Sigmoid colon (tissue), 7 donors: ENCODE results near the gene TRIP10. TPM values are rescaled to one million over a fixed set of nuclear protein-coding genes. Genes with fewer than 3 reads are reported as not detected.

Source experiments
- DNase-seq: peaks from one replicate; pipeline ENCODE4 v3.0.0-alpha.2; 2019
- H3K27ac ChIP-seq, 4 donors: fragments of 200-600 bp; sonication (generic); one replicate each; pipeline ENCODE4 v1.5.1; 2016 to 2019; ENCODE audit warnings: mild to moderate bottlenecking in 1 of 4
- H3K27me3 ChIP-seq, 3 donors: fragments of 200-600 bp; sonication (generic); one replicate each; pipeline ENCODE4 v1.5.1; 2019; ENCODE audit warnings: mild to moderate bottlenecking in 1 of 3
- H3K36me3 ChIP-seq, 4 donors: fragments of 200-600 bp; sonication (generic); one replicate each; pipeline ENCODE4 v1.5.1; 2016 to 2019
- H3K4me1 ChIP-seq, 4 donors: fragments of 200-600 bp; sonication (generic); one replicate each; pipeline ENCODE4 v1.5.1; 2017 to 2019
- H3K4me3 ChIP-seq, 4 donors: fragments of 200-600 bp; sonication (generic); one replicate each; pipeline ENCODE4 v1.5.1; 2017 to 2019; ENCODE audit warnings: mild to moderate bottlenecking in 2 of 4, moderate library complexity in 1 of 4
- H3K9me3 ChIP-seq, 4 donors: fragments of 200-600 bp in 3 of 4; sonication (generic) in 3 of 4; one replicate each; pipeline versions ENCODE4 v1.5.1 to v1.6.1; 2013 to 2019
- EP300 ChIP-seq, 4 donors: sonication (generic); formaldehyde crosslinking; IDR thresholded peaks; one replicate each; pipeline ENCODE4 v1.6.1; 2017; ENCODE audit warnings: antibody characterized with exemption in 4 of 4
- POLR2A ChIP-seq, 2 donors: fragments of 450-650 bp; IDR thresholded peaks; one replicate each; pipeline ENCODE4 v1.6.1; 2016; ENCODE audit warnings: antibody characterized with exemption in 2 of 2, mild to moderate bottlenecking in 2 of 2, moderate library complexity in 2 of 2
- POLR2AphosphoS5 ChIP-seq, 4 donors: sonication (generic); formaldehyde crosslinking; IDR thresholded peaks; one replicate each; pipeline ENCODE4 v1.6.1; 2017; ENCODE audit warnings: antibody characterized with exemption in 4 of 4
- WGBS, 2 donors: extraction: QIAGEN DNeasy Blood & Tissue Kit; methylation state at CpG; one replicate each; pipeline ENCODE4 v1.1.7; 2013; 5-methylcytosine and 5-hydroxymethylcytosine counted together
- intact Hi-C: fragments of 100-400 bp; cut with DNase I; formaldehyde crosslinking; loops from one replicate; pipeline ENCODE4 v1.15.1; 2023
- polyA plus RNA-seq, 3 donors: library from polyadenylated mRNA; stranded (reverse); fragments of 200-250 nt; gene quantifications; one replicate each; pipeline ENCODE4 v1.2.3, GENCODE V29; 2013
- total RNA-seq, 4 donors: library from RNA; depleted of rRNA; stranded (reverse); fragments of >200 nt; gene quantifications; one replicate each; pipeline ENCODE4 v1.1.0, GENCODE V29; 2016
- TF ChIP-seq, protein P1 (sequence below), 4 experiments: fragments of 450-650 bp in 3 of 4; fragments of 200-600 bp in 1 of 4; IDR thresholded peaks; one replicate each; pipeline ENCODE4 v1.5.1; 2016 to 2019; ENCODE audit warnings: antibody characterized with exemption in 4 of 4, mild to moderate bottlenecking in 3 of 4, moderate library complexity in 2 of 4
- donor health status: healthy with polysubstance abuse.
- donor health status: Bipolar disorder and iron deficiency.
- donor health status: healthy.

The TRIP10 gene
- total and polyA plus RNA-seq, 7 donors: 49.5 to 117 (median 76.7) TPM

- H3K36me3 ChIP-seq: peaks cover 0 to 41% (median 30%) of the 10 kb centered on the region in 4 donors
- H3K4me1 ChIP-seq: peaks cover 0 to 27% (median 17%) of the 10 kb centered on the region in 4 donors
- peak; percentile 66 for DNase-seq
- H3K27me3 ChIP-seq: no peaks in the 10 kb centered on the region
- 93 to 95% methylated on average over 21 of the region's 21 CpGs for WGBS, 2 donors
- no peak for TF ChIP-seq POLR2AphosphoS5 (IDR thresholded peaks at IDR 0.05)
- TF ChIP-seq, protein P1, sequence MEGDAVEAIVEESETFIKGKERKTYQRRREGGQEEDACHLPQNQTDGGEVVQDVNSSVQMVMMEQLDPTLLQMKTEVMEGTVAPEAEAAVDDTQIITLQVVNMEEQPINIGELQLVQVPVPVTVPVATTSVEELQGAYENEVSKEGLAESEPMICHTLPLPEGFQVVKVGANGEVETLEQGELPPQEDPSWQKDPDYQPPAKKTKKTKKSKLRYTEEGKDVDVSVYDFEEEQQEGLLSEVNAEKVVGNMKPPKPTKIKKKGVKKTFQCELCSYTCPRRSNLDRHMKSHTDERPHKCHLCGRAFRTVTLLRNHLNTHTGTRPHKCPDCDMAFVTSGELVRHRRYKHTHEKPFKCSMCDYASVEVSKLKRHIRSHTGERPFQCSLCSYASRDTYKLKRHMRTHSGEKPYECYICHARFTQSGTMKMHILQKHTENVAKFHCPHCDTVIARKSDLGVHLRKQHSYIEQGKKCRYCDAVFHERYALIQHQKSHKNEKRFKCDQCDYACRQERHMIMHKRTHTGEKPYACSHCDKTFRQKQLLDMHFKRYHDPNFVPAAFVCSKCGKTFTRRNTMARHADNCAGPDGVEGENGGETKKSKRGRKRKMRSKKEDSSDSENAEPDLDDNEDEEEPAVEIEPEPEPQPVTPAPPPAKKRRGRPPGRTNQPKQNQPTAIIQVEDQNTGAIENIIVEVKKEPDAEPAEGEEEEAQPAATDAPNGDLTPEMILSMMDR (IDR thresholded peaks at IDR 0.05): no peak
- TF ChIP-seq EP300 (IDR thresholded peaks at IDR 0.05): no peak
- no peak for TF ChIP-seq POLR2A (IDR thresholded peaks at IDR 0.05)
- no peak overlapping the region for H3K27ac ChIP-seq
- no peak overlapping the region for H3K4me3 ChIP-seq
- no peaks in the 10 kb centered on the region for H3K9me3 ChIP-seq
- intact Hi-C loops: loop anchor here (10.0 kb wide), 3 partner anchors 332 to 1192 kb away; partner anchors contain the start of genes CTXN1, PNPLA6, SNAPC2 and ZNF557
Measured at GRCh38 chr19:6732803-6733337, 6.6 kb upstream of the TRIP10 start.

DNA sequence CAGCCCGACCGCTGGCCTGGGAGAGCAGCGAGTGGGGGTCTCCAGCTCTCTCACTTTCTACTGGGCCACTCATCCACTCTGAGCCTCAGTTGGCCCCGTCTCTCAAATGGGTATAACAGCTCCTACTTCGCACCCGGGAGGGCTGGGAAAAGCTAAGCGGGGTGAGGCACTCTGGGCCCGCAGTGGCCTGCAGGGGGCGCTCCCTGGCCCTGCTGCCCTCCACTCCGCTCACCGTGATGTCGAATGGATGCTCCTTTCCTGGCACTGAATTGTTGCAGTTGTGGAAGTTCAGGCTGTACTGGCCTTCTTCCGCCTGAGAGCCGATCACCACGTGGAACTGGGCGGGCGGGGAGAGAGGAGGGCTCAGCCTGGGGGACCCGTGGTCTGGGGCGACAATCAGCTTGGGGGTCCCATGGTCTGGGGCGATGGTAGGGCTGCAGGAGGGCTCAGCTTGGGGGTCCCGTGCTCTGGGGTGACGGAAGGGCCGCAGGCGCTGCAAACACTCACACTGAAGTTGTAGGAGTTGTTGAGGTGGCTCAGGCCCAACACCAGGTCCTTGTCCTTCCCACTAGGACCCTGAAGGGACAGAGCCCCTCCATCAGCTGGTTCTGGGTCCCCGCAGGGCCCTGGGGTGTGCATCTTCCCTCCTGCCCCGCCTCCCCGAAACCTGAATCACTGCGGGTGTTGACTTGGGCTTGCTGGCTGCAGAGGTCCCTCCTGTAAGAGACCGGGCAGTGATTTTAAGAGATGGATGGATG lies 6.0 kb upstream of the TRIP10 start:
- peaks cover 0 to 41% (median 30%) of the 10 kb centered on the region in 4 donors for H3K36me3 ChIP-seq
- intact Hi-C loops: loop anchor here (10.0 kb wide), 3 partner anchors 331 to 1191 kb away; partner anchors contain the start of genes CTXN1, PNPLA6, SNAPC2 and ZNF557
- 95% methylated on average over 29 of the region's 29 CpGs for WGBS, 2 donors
- H3K9me3 ChIP-seq: no peaks in the 10 kb centered on the region
- peaks cover 0 to 34% (median 23%) of the 10 kb centered on the region in 4 donors for H3K4me1 ChIP-seq
- H3K27me3 ChIP-seq: no peaks in the 10 kb centered on the region
- no peak overlapping the region for H3K4me3 ChIP-seq
- DNase-seq: peak; percentile 50
- TF ChIP-seq, protein P1 (IDR thresholded peaks at IDR 0.05): peak in 1 of 4 experiments; percentile 33
- TF ChIP-seq POLR2A (IDR thresholded peaks at IDR 0.05): no peak
- no peak overlapping the region for H3K27ac ChIP-seq

GRCh38 chr19:6734096-6734696 lies 5.3 kb upstream of the TRIP10 start:
- WGBS, 2 donors: 78 to 85% methylated on average over 20 of the region's 20 CpGs
- Histone ChIP-seq H3K4me1 (peaks cover 0 to 41% (median 30%) of the 10 kb centered on the region in 4 donors), H3K36me3 (peaks cover 0 to 41% (median 30%) of the 10 kb centered on the region in 4 donors), H3K4me3 (no peak overlapping the region), H3K27ac (no peak overlapping the region), H3K9me3 (no peaks in the 10 kb centered on the region), H3K27me3 (no peaks in the 10 kb centered on the region)
- no peak for TF ChIP-seq POLR2AphosphoS5 (IDR thresholded peaks at IDR 0.05)
- TF ChIP-seq EP300 (IDR thresholded peaks at IDR 0.05): no peak
- no peak for TF ChIP-seq POLR2A (IDR thresholded peaks at IDR 0.05)
- TF ChIP-seq, protein P1 (IDR thresholded peaks at IDR 0.05): no peak
- intact Hi-C loops: loop anchor here (10.0 kb wide), 3 partner anchors 331 to 1191 kb away; partner anchors contain the start of genes CTXN1, PNPLA6, SNAPC2 and ZNF557
- no peak for DNase-seq

DNA sequence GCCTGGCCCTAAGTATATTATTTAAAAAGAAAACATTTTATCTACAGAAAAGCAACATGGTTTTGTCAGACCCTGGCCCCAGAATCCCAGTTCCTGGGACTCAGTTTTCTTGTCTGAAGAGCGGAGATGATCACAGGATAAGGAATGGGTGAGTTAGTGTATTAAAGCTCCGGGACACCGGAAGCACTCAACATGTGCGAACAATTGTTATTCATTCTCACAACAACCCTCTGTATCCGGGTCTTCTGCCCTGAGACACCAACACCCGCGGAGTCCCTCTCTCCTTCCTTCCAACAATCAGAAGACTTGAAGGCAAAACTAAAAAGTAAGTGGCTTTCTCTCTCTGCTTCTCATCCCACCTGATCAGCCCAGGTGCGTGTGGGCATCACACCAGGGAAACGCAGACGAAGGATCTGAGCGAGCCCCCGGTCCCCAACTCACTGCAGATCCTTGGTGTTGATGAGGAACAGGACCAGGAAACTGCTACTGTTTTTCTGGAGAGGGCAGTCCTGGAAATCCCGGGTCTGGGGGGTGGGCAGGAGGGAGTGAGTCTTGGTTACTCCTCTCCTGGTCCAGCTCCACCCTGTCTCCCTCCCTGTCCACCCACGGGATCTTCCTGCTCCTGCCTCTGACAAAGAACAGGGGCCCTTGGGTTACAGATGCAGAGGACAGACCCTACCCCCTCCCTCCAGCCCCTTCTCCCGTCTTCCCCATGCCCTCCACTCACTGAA lies 4.1 kb upstream of the TRIP10 start:
- intact Hi-C loops: loop anchor here (5.0 to 10.0 kb wide), 5 partner anchors 103 to 1189 kb away; partner anchors contain the start of genes CTXN1, PNPLA6, SNAPC2 and TNFSF9
- Histone ChIP-seq H3K4me1 (peaks cover 0 to 44% (median 30%) of the 10 kb centered on the region in 4 donors), H3K4me3 (no peak overlapping the region), H3K27me3 (no peaks in the 10 kb centered on the region), H3K27ac (peak overlapping the region; percentile 93 to 97 (median 96)), H3K9me3 (no peaks in the 10 kb centered on the region), H3K36me3 (peaks cover 0 to 36% (median 30%) of the 10 kb centered on the region in 4 donors)
- TF ChIP-seq EP300 (IDR thresholded peaks at IDR 0.05) (no peak), POLR2A (IDR thresholded peaks at IDR 0.05) (no peak), POLR2AphosphoS5 (IDR thresholded peaks at IDR 0.05) (no peak)
- TF ChIP-seq, protein P1 (IDR thresholded peaks at IDR 0.05): no peak
- 79 to 82% methylated on average over 15 of the region's 15 CpGs for WGBS, 2 donors
- no peak for DNase-seq
